Mesendoderm (in vitro differentiated cells): ENCODE measurements around the gene SYT7. TPM values are rescaled to one million over a fixed set of nuclear protein-coding genes. Genes with fewer than 3 reads are reported as not detected.
A peak's percentile ranks its signal among the peaks of the same experiment; 100 is the strongest.

ENCODE experiments used
- DNase-seq: peaks from one replicate; pipeline ENCODE4 v3.0.0; 2013
- H2AK5ac ChIP-seq: 2 replicates; pipeline ENCODE4 v1.6.1; 2013; ENCODE audit warnings: low read length, inconsistent platforms
- H2BK120ac ChIP-seq: 2 replicates; pipeline ENCODE4 v1.6.1; 2013; ENCODE audit warnings: low read depth, mild to moderate bottlenecking, low read length, moderate library complexity, mixed read lengths
- H2BK15ac ChIP-seq: replicated peaks from 2 replicates; pipeline ENCODE4 v1.6.1; 2013; ENCODE audit warnings: low read depth, mild to moderate bottlenecking, moderate library complexity
- H2BK5ac ChIP-seq: 2 replicates; pipeline ENCODE4 v1.6.1; 2013; ENCODE audit warnings: low read length, inconsistent platforms
- H3K18ac ChIP-seq: 2 replicates; pipeline ENCODE4 v1.6.1; 2013; ENCODE audit warnings: mild to moderate bottlenecking, low read length, mixed read lengths
- H3K23ac ChIP-seq: one replicate; pipeline ENCODE4 v1.6.1; 2013; ENCODE audit warnings: low read length
- H3K27ac ChIP-seq: 2 replicates; pipeline ENCODE4 v1.5.1; 2013; ENCODE audit warnings: low read depth, mild to moderate bottlenecking, inconsistent platforms, low read length, moderate library complexity
- H3K27me3 ChIP-seq: 2 replicates; pipeline ENCODE4 v1.6.1; 2013; ENCODE audit warnings: low read length, control low read depth, mild to moderate bottlenecking, inconsistent platforms; ENCODE audit not compliant: insufficient read depth, poor library complexity
- H3K36me3 ChIP-seq: 2 replicates; pipeline ENCODE4 v1.6.1; 2013; ENCODE audit warnings: low read length, inconsistent platforms; ENCODE audit not compliant: control insufficient read depth, insufficient read depth
- H3K4ac ChIP-seq: one replicate; pipeline ENCODE4 v1.6.1; 2013; ENCODE audit warnings: low read depth, mild to moderate bottlenecking, low read length, moderate library complexity
- H3K4me1 ChIP-seq: 2 replicates; pipeline ENCODE4 v1.6.1; 2013; ENCODE audit warnings: low read depth, low read length, inconsistent platforms; ENCODE audit not compliant: control insufficient read depth
- H3K4me2 ChIP-seq: 2 replicates; pipeline ENCODE4 v1.6.1; 2013; ENCODE audit warnings: low read length
- H3K4me3 ChIP-seq: 2 replicates; pipeline ENCODE4 v1.5.1; 2013; ENCODE audit warnings: mild to moderate bottlenecking, low read length
- H3K56ac ChIP-seq: one replicate; pipeline ENCODE4 v1.6.1; 2013; ENCODE audit warnings: low read length
- H3K79me1 ChIP-seq: 2 replicates; pipeline ENCODE4 v1.6.1; 2013; ENCODE audit warnings: low read length, inconsistent platforms
- H3K79me2 ChIP-seq: 2 replicates; pipeline ENCODE4 v1.6.1; 2013; ENCODE audit warnings: mild to moderate bottlenecking, low read length; ENCODE audit not compliant: control insufficient read depth, insufficient read depth
- H3K9ac ChIP-seq: 2 replicates; pipeline ENCODE4 v1.6.1; 2013; ENCODE audit warnings: low read length, inconsistent platforms
- H4K5ac ChIP-seq: one replicate; pipeline ENCODE4 v1.6.1; 2013; ENCODE audit warnings: low read length
- H4K8ac ChIP-seq: one replicate; pipeline ENCODE4 v1.6.1; 2013; ENCODE audit warnings: low read depth, mild to moderate bottlenecking, control low read depth, low read length, moderate library complexity
- WGBS: extraction: QIAGEN DNeasy Blood & Tissue Kit; methylation state at CpG from one replicate; pipeline ENCODE4 v1.1.7; 2013; ENCODE audit warnings: low lambda C conversion rate, missing lambda C conversion rate; ENCODE audit not compliant: insufficient coverage; ENCODE audit errors: extremely low coverage; 5-methylcytosine and 5-hydroxymethylcytosine counted together
- polyA plus RNA-seq, 2 experiments: library from polyadenylated mRNA; stranded (reverse); fragments of 200-250 nt; gene quantifications; one replicate each; pipeline ENCODE4 v1.2.3, GENCODE V29; 2013

Gene SYT7
- 5.0 TPM for polyA plus RNA-seq (2013, experiment 1 of 2)
- polyA plus RNA-seq (2013, experiment 2 of 2) = 4.8 TPM

- Histone ChIP-seq H3K4ac (no peak within 1 kb of the TSS), H3K79me2 (no peaks in the 10 kb centered on the region), H2BK120ac (no peak within 1 kb of the TSS), H2BK15ac (no peak within 1 kb of the TSS), H2BK5ac (no peak within 1 kb of the TSS), H3K9ac (peak within 1 kb of the TSS; percentile 69), H3K56ac (peak within 1 kb of the TSS; percentile 88), H3K79me1 (no peaks in the 10 kb centered on the region), H4K5ac (no peak within 1 kb of the TSS), H2AK5ac (no peak within 1 kb of the TSS), H3K27me3 (peaks cover 2% of the 10 kb centered on the region), H3K36me3 (no peaks in the 10 kb centered on the region), H3K18ac (peak within 1 kb of the TSS; percentile 19), H4K8ac (no peak within 1 kb of the TSS), H3K23ac (peak within 1 kb of the TSS; percentile 61), H3K4me3 (peak within 1 kb of the TSS; percentile 46), H3K4me2 (peak within 1 kb of the TSS; percentile 76), H3K27ac (no peak within 1 kb of the TSS), H3K4me1 (peaks cover 3% of the 10 kb centered on the region)
- no CpG with 5 or more reads among the region's 96 CpGs for WGBS
- DNase-seq = peak; percentile 98
Measured at GRCh38 chr11:61581030-61581928, at the start of gene SYT7. SYT7 (minus strand) TSS chr11:61581076; CDS start chr11:61580820, 256 bp downstream.

GRCh38 chr11:61630089-61630488, 49.2 kb upstream of the SYT7 start:
- Histone ChIP-seq H3K56ac (no peak overlapping the region), H3K23ac (no peak overlapping the region), H3K36me3 (no peaks in the 10 kb centered on the region), H3K79me1 (no peaks in the 10 kb centered on the region), H2BK120ac (no peak overlapping the region), H4K8ac (no peak overlapping the region), H3K79me2 (no peaks in the 10 kb centered on the region), H3K4me1 (peaks cover 2% of the 10 kb centered on the region), H2BK15ac (no peak overlapping the region), H3K18ac (no peak overlapping the region), H3K27me3 (no peaks in the 10 kb centered on the region), H3K4me2 (no peak overlapping the region), H2BK5ac (no peak overlapping the region), H3K27ac (no peak overlapping the region), H2AK5ac (no peak overlapping the region), H3K4ac (no peak overlapping the region), H3K9ac (no peak overlapping the region), H4K5ac (no peak overlapping the region), H3K4me3 (no peak overlapping the region)
- no peak for DNase-seq
- no CpG with 5 or more reads among the region's 10 CpGs for WGBS

- Histone ChIP-seq H3K4ac (no peak overlapping the region), H3K18ac (no peak overlapping the region), H2BK15ac (no peak overlapping the region), H3K79me1 (no peaks in the 10 kb centered on the region), H2AK5ac (no peak overlapping the region), H4K8ac (no peak overlapping the region), H3K4me2 (no peak overlapping the region), H3K36me3 (no peaks in the 10 kb centered on the region), H3K23ac (no peak overlapping the region), H3K4me1 (peaks cover 2% of the 10 kb centered on the region), H3K27ac (no peak overlapping the region), H3K4me3 (no peak overlapping the region), H3K56ac (no peak overlapping the region), H2BK5ac (no peak overlapping the region), H3K9ac (no peak overlapping the region), H2BK120ac (no peak overlapping the region), H3K27me3 (no peaks in the 10 kb centered on the region), H3K79me2 (no peaks in the 10 kb centered on the region), H4K5ac (no peak overlapping the region)
- WGBS = no CpG with 5 or more reads among the region's 18 CpGs
- DNase-seq = no peak
Measured at GRCh38 chr11:61629082-61629833, 48.4 kb upstream of the SYT7 start.

- H3K79me2 ChIP-seq = no peaks in the 10 kb centered on the region
- H3K56ac ChIP-seq = no peak overlapping the region
- no peak overlapping the region for H3K27ac ChIP-seq
- H3K79me1 ChIP-seq = no peaks in the 10 kb centered on the region
- no peak overlapping the region for H2BK15ac ChIP-seq
- no peak overlapping the region for H2BK120ac ChIP-seq
- no peak overlapping the region for H4K8ac ChIP-seq
- H2AK5ac ChIP-seq = no peak overlapping the region
- no peak overlapping the region for H3K9ac ChIP-seq
- no peak overlapping the region for H4K5ac ChIP-seq
- no peak for DNase-seq
- H3K4me3 ChIP-seq = no peak overlapping the region
- no peak overlapping the region for H3K4me2 ChIP-seq
- H2BK5ac ChIP-seq = no peak overlapping the region
- H3K4me1 ChIP-seq = peaks cover 2% of the 10 kb centered on the region
- no peak overlapping the region for H3K4ac ChIP-seq
- no peak overlapping the region for H3K18ac ChIP-seq
- no peak overlapping the region for H3K23ac ChIP-seq
- H3K27me3 ChIP-seq = no peaks in the 10 kb centered on the region
- no peaks in the 10 kb centered on the region for H3K36me3 ChIP-seq
- no CpG with 5 or more reads among the region's 5 CpGs for WGBS
Measured at GRCh38 chr11:61628662-61628970, 47.7 kb upstream of the SYT7 start.

- H3K4me3 ChIP-seq = no peak overlapping the region
- H3K4me2 ChIP-seq = no peak overlapping the region
- no peak overlapping the region for H3K18ac ChIP-seq
- H3K4me1 ChIP-seq = peaks cover 2% of the 10 kb centered on the region
- no peak overlapping the region for H2BK15ac ChIP-seq
- no peak overlapping the region for H4K5ac ChIP-seq
- no peaks in the 10 kb centered on the region for H3K27me3 ChIP-seq
- H3K4ac ChIP-seq = no peak overlapping the region
- no peaks in the 10 kb centered on the region for H3K36me3 ChIP-seq
- no peak overlapping the region for H3K27ac ChIP-seq
- no peak overlapping the region for H4K8ac ChIP-seq
- H3K79me1 ChIP-seq = no peaks in the 10 kb centered on the region
- H2BK120ac ChIP-seq = no peak overlapping the region
- H3K23ac ChIP-seq = no peak overlapping the region
- H3K79me2 ChIP-seq = no peaks in the 10 kb centered on the region
- H2BK5ac ChIP-seq = no peak overlapping the region
- H2AK5ac ChIP-seq = no peak overlapping the region
- no CpG with 5 or more reads among the region's 13 CpGs for WGBS
- DNase-seq = peak; percentile 80
- no peak overlapping the region for H3K9ac ChIP-seq
- no peak overlapping the region for H3K56ac ChIP-seq
Measured at GRCh38 chr11:61627850-61628661, 47.2 kb upstream of the SYT7 start.
